Skin of body (tissue), 2 donors: Measurements from ENCODE around the gene ZMIZ1. TPM values are rescaled to one million over a fixed set of nuclear protein-coding genes. Genes with fewer than 3 reads are reported as not detected.

Experiments used
- DNase-seq: peaks from one replicate; lab custom pipeline; 2025; lab: John Stamatoyannopoulos, UW
- total RNA-seq: library from RNA; depleted of rRNA; stranded (reverse); fragments of >200 nt; gene quantifications from one replicate; pipeline ENCODE4 v1.2.3, GENCODE V29; 2014

ZMIZ1 gene
- total RNA-seq, 1 donor from 2014 or later = 26.4 TPM

GRCh38 chr10:79137300-79137756 lies 68.6 kb downstream of the ZMIZ1 start:
- DNase-seq = no peak

- no peak for DNase-seq
Measured at GRCh38 chr10:79137826-79138225, 69.1 kb downstream of the ZMIZ1 start.

- no peak for DNase-seq
Measured at GRCh38 chr10:79138449-79139123, 69.8 kb downstream of the ZMIZ1 start.

- no peak for DNase-seq
Measured at GRCh38 chr10:79139124-79139835, 70.5 kb downstream of the ZMIZ1 start.

- DNase-seq = no peak
Measured at GRCh38 chr10:79140085-79140793, 71.5 kb downstream of the ZMIZ1 start.

GRCh38 chr10:79140855-79141254 lies 72.1 kb downstream of the ZMIZ1 start:
- DNase-seq = no peak

GRCh38 chr10:79142064-79142491 lies 73.3 kb downstream of the ZMIZ1 start:
- peak; percentile 47 for DNase-seq

- no peak for DNase-seq
Measured at GRCh38 chr10:79142522-79143309, 74.0 kb downstream of the ZMIZ1 start.

- no peak for DNase-seq
Measured at GRCh38 chr10:79143879-79144278, 75.1 kb downstream of the ZMIZ1 start.

GRCh38 chr10:79144351-79145173 lies 75.8 kb downstream of the ZMIZ1 start:
- DNase-seq = no peak

- DNase-seq = no peak
Measured at GRCh38 chr10:79145174-79145483, 76.4 kb downstream of the ZMIZ1 start.

- no peak for DNase-seq
Measured at GRCh38 chr10:79145517-79146470, 77.0 kb downstream of the ZMIZ1 start.

GRCh38 chr10:79146611-79147130 lies 77.9 kb downstream of the ZMIZ1 start:
- peak; percentile 37 for DNase-seq

GRCh38 chr10:79147306-79147705 lies 78.5 kb downstream of the ZMIZ1 start:
- no peak for DNase-seq

- no peak for DNase-seq
Measured at GRCh38 chr10:79147796-79148451, 79.2 kb downstream of the ZMIZ1 start.

GRCh38 chr10:79148452-79149344 lies 79.9 kb downstream of the ZMIZ1 start:
- no peak for DNase-seq

- no peak for DNase-seq
Measured at GRCh38 chr10:79149345-79149661, 80.5 kb downstream of the ZMIZ1 start.
